Occipital lobe (tissue), 2 donors: Measurements from ENCODE around the gene TMEM117. TPM values are rescaled to one million over a fixed set of nuclear protein-coding genes. Genes with fewer than 3 reads are reported as not detected.

Experiments
- DNase-seq: peaks from one replicate; lab custom pipeline; 2025; lab: John Stamatoyannopoulos, UW
- total RNA-seq: library from RNA; depleted of rRNA; stranded (reverse); fragments of >200 nt; gene quantifications from one replicate; pipeline ENCODE4 v1.2.3, GENCODE V29; 2014

TMEM117 gene
- total RNA-seq, 1 donor from 2014 or later, result 15.0 TPM

- no peak for DNase-seq
These were observed 49.0 kb downstream of the TMEM117 start for GRCh38 chr12:43884683-43885410.

- no peak for DNase-seq
These were observed 51.5 kb downstream of the TMEM117 start for GRCh38 chr12:43887397-43887796.

GRCh38 chr12:43891856-43892574, 56.1 kb downstream of the TMEM117 start:
- no peak for DNase-seq

GRCh38 chr12:43893670-43894069, 57.8 kb downstream of the TMEM117 start:
- no peak for DNase-seq

GRCh38 chr12:43895580-43896206, 59.8 kb downstream of the TMEM117 start:
- DNase-seq, result no peak

- no peak for DNase-seq
These were observed 60.6 kb downstream of the TMEM117 start for GRCh38 chr12:43896496-43896895.

GRCh38 chr12:43898474-43898873, 62.6 kb downstream of the TMEM117 start:
- DNase-seq, result no peak

GRCh38 chr12:43899574-43899973, 63.7 kb downstream of the TMEM117 start:
- DNase-seq, result no peak

GRCh38 chr12:43903686-43904085, 67.8 kb downstream of the TMEM117 start:
- no peak for DNase-seq

- no peak for DNase-seq
These were observed 77.0 kb downstream of the TMEM117 start for GRCh38 chr12:43912859-43913258.

- no peak for DNase-seq
These were observed 78.5 kb downstream of the TMEM117 start for GRCh38 chr12:43914391-43914790.

GRCh38 chr12:43914923-43915468, 79.1 kb downstream of the TMEM117 start:
- DNase-seq, result no peak

- no peak for DNase-seq
These were observed 82.0 kb downstream of the TMEM117 start for GRCh38 chr12:43917896-43918295.

- DNase-seq, result no peak
These were observed 85.9 kb downstream of the TMEM117 start for GRCh38 chr12:43921666-43922337.

- DNase-seq, result no peak
These were observed 94.2 kb downstream of the TMEM117 start for GRCh38 chr12:43930032-43930431.

GRCh38 chr12:43931187-43931586, 95.3 kb downstream of the TMEM117 start:
- no peak for DNase-seq

- DNase-seq, result no peak
These were observed 99.7 kb downstream of the TMEM117 start for GRCh38 chr12:43935581-43935980.

GRCh38 chr12:43937947-43938346, 102.1 kb downstream of the TMEM117 start:
- DNase-seq, result no peak

GRCh38 chr12:43942379-43942778, 106.5 kb downstream of the TMEM117 start:
- no peak for DNase-seq

GRCh38 chr12:43945983-43946382, 110.1 kb downstream of the TMEM117 start:
- DNase-seq, result no peak

GRCh38 chr12:43951286-43951685, 115.4 kb downstream of the TMEM117 start:
- DNase-seq, result no peak
